ENCODE measurements around the gene CYB561D1.
"Not testable (repeated sequence)": the region's sequence is repeated elsewhere in the genome, so short reads cannot be mapped to it uniquely, and the experiment has no call there.

CYB561D1 gene, protein sequence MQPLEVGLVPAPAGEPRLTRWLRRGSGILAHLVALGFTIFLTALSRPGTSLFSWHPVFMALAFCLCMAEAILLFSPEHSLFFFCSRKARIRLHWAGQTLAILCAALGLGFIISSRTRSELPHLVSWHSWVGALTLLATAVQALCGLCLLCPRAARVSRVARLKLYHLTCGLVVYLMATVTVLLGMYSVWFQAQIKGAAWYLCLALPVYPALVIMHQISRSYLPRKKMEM

DNA sequence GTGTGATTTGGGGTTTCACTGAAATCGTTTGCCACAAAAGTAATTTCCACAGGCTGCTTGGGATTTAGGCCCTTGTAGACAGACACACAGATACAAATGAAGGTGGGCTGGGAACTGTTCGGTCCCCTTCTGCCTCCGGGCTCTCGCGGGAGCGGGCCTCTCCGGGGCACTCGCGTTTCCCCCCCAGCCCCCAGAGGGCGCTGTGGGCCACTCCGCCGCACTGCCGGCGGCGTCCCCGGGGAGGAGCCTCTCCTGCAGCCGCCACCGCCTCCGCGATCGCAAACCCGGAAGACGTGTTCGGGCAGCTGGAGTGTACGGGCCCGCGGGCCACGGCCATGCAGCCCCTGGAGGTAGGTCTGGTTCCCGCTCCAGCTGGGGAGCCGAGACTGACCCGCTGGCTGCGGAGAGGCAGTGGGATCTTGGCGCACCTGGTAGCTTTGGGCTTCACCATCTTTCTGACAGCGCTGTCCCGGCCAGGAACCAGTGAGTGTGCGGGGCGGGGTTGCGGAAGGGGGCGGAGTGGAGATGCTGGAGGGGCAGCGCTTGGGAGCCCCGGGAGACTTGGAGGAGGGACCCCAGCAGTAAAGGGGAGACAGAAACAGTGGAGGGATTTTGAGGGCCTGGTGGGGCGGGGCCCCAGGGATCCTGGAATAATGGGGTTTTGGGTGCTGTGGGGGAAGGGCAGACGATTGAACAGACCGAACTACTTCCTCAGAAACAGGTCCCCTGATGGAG, at the start of gene CYB561D1:
CYB561D1 (plus strand) TSS at position 290 of the 735 bp plus-strand sequence; CDS start at position 336, 46 bp downstream.
- peak; percentile 94 for DNase-seq (ENCODE audit: low spot score)

DNA sequence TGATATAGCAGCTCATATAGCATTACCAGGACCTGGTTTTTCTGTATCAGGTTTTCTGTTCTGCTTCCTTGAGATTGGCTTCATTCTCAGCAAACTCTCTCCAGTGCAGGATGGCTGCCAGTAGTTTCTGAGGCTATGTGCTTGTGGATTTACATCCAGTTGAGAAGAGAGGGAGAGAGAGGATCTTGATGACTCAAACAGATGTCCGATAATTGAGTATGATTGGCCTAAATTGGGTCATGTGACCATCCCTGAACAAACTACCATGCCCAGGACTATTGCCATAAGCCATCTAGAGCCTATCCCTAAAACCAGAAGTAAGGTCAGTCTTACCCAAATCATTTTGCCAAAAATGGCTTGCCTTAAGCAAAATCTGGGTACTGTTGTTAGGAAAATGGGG, 49.5 kb upstream of the CYB561D1 start:
- no peak for DNase-seq (ENCODE audit: low spot score)

DNA sequence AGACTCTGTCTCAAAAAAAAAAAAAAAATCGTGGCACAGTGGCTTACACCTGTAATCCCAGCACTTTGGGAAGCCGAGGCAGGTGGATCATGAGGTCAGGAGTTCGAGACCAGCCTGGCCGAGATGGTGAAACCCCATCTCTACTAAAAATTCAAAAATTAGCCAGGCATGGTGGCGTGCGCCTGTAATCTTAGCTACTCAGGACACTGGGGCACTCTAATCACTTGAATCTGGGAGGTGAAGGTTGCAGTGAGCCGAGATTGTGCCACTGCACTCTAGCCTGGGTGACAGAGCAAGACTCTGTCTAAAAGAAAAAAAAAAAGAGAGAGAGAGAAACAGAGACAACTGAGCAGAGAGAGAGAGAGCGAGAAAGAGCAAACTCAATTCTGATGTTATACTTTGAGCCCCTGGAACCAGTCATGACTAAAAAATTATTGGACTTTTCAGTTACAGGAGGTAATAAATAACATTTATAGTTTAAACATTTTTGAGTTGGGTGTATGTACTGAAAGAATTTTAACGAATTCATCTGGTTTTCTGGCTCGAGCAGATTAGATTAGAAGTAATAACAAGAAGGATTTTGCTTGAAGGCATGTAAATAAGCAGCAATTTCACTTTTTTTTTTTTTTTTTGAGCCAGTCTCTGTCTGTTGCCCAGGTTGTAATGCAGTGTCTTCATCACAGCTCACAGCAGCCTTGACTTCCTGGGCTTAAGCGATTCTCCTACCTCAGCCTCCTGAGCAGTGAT, 47.8 kb upstream of the CYB561D1 start:
- DNase-seq (ENCODE audit: low spot score): not testable (repeated sequence)

DNA sequence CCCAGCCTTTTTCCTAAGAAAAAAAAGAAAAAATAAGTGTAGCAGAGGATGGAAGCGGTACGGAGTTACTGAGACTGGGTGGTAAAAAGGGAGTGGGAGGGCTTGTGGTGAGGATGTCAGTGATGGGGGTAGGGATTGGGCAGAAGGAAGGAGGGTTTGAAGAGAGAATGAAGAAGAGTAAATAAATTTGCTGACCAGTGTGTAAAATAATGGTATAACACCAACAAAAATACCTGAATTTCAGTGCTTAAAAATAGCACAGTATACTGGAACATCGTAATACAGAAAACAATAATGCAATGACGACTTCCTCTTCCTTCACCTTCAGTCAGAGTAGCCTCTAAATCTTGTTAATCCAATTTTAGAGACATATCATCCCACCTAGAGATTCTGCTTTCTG, 46.4 kb upstream of the CYB561D1 start:
- no peak for DNase-seq (ENCODE audit: low spot score)

DNA sequence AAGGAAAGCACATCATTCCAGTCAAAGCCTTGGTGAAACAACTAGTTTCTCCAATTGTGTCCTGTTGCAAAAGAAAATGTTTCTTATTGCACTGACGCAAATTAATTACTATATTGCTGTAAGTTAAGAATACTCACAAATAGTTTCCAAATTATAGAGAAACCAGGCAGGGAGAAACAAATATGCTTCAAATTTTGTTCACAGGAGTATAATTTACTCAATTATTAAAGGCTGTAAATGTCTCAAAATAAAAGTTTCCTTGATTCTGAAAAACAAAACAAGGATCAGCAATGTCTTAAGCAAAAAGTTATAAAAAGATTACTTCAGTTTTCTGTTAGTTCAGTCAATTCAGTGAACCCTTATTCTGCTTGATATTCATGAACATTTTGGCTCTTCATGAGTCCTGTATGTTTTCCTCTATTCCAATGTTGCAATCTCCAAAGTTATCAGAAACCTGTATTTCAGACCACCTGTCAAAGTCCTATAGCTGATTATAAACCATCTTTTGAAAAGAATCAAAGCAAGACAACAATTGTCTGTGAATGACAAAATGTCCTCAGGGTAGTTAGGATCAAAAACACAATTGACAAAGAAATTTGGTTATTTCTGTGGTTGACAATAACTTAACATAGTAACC, 39.3 kb upstream of the CYB561D1 start:
- no peak for DNase-seq (ENCODE audit: low spot score)

DNA sequence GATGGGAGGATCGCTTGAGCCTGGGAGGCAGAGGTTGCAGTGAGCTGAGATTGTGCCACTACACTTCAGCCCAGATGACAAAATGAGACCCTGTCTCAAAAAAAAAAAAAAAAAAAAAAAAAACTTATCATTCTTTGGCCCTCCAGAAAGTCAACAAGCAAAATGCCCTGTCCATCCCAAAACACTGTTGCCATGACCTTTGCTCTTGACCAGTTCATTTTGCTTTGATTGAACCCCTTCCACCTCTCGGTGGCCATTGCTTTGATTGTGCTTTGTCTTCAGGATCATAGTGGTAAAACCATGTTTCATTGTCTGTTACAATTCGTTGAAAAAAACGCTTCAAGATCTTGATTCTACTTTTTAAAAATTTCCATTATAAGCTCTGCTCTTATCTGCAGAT, 36.1 kb upstream of the CYB561D1 start:
- no peak for DNase-seq (ENCODE audit: low spot score)

DNA sequence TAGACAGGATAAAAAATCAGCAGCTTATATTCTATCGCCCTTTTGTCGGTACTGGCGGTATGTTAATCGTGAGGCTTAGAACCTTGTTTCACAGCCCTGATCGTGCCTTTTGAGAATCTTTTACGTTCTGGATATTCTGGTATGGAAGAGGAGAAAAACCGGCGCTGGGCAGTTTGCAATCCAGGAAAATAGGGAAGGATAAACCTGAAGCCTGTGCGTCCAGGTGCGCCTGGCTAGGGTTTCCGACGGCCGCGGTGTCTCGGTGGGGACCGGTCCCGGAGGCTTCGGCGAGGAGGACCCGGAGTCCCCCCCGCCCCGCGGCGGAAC, 27.8 kb upstream of the CYB561D1 start:
- DNase-seq (ENCODE audit: low spot score): no peak

DNA sequence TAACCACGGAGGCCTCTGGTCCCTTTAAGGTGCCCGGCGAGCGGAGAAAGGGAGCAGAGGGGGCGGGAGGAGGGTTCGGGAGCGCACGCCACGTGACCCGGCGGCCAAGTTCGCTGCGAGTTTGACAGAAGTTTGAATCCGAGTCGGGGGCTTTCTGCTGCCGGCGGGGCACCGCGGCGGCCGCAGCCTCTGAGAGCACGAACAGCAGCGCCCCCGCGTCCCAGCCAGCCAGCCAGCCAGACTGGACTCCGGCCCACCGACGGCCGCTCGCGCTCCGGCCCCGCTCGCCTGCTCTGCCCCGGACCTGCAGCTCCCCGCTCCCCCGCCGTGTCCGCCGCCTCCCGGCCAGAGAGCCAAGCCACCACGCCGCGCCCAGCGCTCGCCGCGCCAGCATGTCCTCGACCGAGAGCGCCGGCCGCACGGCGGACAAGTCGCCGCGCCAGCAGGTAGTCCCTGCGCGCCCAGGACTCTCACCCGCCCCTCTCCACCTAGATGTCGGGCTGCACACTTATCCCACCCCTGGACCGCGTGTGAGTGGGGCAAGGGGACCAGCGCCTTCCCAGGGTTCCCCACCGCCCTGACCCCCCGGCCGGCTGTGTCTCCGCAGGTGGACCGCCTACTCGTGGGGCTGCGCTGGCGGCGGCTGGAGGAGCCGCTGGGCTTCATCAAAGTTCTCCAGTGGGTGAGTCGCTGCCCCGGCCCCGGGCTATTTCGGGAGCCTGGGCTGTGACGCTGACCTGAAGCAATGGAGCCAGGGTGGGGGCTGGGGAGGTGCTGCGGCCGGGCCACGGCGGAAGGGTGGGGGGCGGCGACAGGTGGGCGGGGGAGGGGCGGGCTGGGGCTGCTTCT, 27.2 kb upstream of the CYB561D1 start, which contains the start of gene SYPL2:
SYPL2 (plus strand) TSS at position 95 of the 849 bp plus-strand sequence; CDS start at position 393, 298 bp downstream.
- DNase-seq (ENCODE audit: low spot score): no peak

DNA sequence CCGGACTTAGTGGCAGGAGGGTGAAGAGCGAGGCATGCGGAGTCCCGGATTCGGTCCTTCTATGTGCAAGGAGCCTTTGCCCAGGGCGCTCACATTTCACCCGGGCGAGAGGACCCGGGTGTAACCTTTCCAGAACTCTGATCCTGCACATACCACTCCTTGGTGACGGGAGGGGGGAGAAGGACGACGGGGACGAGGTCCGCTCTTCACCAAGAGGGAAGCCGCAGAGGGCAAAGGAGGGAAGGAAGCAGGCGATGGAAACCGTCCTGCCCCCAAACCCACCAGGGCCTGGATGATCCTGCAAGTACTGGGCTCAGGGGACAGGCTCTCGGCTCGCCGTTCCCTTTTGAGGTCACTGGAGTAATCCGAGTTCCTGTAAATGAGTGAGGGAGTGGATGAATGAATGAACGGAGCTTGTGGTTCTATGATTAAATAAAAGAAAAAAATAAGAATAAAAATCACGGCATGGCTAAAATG, 26.6 kb upstream of the CYB561D1 start:
- no peak for DNase-seq (ENCODE audit: low spot score)

DNA sequence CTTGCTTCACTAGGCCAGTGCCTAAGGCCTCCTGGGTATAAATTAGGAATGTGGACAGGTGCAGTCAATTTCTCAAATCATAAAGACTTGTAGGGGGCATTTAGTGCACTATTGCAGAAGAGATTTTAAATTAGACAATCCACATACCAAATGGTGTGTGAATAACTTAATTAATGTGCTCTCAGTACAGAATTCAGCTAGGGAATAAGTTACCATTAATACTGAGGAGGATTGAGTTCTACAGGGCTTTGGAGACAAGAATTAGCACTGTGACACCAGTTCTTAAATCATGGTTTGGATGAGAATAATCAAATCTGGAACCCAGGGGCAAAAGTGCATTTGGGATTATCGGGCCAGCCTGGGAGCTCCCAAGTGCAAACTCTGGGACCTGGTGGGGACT, 25.8 kb upstream of the CYB561D1 start:
- no peak for DNase-seq (ENCODE audit: low spot score)

DNA sequence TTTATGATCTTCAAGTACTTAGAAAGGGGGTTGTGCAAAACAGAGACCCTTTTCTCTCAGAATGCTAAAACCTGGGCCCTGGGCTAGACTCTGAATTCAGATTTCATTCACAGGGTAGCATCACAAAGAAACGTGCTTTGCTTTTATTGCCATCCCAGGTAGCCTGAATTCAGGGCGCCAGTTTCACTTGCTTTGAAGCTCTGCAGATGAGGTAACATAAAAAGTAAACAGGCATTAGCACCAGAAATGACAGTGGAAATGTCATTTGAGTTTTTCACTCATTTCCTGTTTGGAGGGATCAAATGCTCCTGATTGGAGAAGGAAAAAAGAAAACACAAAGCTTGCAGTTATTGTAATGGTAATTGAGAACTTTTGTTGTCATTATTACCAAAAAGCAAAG, 25.0 kb upstream of the CYB561D1 start:
- no peak for DNase-seq (ENCODE audit: low spot score)

DNA sequence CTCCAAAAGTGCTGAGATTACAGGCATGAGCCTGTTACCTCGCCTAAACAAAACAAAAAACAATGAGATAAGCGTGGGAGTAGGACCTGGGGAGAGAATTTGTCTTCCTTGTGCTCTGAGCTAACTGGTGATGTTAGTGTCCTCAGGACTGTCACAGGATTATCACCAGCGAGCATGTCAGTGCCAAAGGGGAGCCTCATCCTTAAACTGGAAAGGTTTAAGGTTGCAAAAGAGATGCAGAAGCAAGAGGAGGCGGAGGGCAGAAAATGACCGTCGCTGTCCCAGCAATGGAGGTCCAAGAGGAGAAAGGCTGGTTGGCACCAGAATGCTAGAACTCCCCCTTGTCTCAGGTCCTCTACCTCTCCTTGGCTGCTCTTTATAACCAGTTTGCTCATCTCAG, 23.6 kb upstream of the CYB561D1 start:
- DNase-seq (ENCODE audit: low spot score): no peak

DNA sequence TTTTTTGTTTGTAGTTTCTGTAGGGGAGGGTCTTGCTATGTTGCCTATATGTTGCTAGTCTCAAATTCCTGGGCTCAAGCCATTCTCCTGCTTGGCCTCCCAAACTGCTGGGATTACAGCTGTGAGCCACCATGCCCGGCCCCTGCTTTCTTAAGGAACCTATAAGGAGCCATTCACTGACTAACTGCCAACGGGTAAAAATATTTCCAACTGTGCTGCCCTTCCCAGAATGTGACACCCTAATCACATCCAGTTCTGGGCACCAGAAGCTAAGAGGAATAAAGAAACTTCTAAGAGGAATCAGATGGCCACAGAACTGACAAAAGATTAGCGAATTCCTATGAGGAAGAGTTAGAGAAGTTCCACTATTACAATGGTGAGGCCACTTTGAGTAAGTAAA, 21.1 kb upstream of the CYB561D1 start:
- no peak for DNase-seq (ENCODE audit: low spot score)

DNA sequence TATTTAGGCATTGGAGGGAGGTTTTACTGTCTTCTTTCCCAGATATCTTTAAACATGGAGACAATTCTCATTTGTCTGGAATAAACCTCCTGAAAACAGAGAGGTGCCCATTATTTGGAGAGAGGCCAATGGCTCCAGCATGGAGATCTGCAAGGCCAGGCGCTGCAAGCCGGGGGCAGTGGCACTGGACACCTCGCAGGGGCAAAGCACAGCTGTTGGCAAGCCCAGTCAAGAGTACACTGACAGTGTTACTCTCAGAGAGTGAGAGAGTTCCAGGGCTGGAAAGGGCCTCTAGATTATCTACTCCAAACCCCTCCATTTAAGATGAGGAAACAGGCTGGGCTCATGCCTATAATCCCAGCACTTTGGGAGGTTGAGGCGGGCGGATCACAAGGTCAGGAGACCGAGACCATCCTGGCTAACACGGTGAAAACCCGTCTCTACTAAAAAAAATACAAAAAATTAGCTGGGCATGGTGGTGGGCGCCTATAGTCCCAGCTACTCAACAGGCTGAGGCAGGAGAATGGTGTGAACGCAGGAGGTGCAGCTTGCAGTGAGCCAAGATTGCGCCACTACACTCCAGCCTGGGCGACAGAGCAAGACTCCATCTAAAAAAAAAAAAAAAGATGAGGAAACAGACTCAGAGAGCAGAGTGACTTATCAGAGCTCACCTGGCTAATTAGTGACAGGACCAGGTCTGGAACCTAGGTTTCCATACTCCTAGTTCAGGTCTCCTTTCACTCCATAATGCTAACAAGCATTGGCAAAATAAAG, 20.4 kb upstream of the CYB561D1 start:
- DNase-seq (ENCODE audit: low spot score): not testable (repeated sequence)

DNA sequence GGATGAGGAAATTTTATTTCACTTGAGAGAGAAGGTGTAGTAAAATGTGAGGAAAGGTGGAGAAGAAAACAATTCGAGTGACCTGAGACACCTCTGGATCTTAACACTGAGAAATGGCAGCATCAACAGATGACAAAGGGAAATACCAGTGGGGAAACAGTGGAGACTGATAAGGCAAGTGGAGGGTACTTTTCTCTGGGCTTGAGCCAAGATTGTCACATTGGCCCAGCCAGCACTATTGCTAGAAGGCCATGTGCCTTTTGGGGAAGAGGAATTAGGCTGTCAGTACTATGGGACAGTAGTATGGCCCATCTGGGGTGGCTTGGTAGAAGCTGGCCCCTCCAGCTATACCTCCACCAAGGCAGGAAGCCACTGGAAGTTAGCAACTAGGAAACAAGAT, 19.2 kb upstream of the CYB561D1 start:
- DNase-seq (ENCODE audit: low spot score): peak; percentile 9

DNA sequence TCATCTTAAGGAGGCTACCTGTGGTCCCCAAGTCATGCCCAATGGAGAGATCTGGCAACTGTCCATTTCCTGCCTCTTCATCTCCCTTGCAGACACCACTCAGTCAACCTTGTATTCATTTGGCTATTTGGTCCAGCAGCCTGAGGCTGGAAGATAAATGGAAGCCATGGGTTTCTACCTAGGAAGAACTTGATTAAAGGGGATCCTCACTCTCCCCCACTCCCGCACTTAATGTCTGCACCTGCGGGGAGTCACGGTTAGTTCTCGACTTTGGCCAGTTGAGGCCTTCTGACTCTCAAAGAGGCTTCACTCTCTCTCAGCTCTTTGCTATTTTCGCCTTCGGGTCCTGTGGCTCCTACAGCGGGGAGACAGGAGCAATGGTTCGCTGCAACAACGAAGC, 18.6 kb upstream of the CYB561D1 start:
- DNase-seq (ENCODE audit: low spot score): peak; percentile 26

DNA sequence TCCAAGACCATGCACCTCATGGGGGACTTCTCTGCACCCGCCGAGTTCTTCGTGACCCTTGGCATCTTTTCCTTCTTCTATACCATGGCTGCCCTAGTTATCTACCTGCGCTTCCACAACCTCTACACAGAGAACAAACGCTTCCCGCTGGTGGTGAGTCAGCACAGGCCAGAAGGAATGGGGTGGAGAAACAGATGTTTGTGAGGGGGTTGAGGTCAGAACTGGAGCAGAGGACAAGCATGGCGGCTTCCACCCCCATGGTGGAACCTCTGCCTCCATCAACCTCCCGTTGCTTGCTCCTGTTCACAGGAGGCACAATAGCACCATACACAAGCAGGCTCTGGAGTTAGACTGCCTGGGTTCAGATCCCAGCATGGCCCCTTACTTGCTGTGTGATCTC, 17.1 kb upstream of the CYB561D1 start:
- DNase-seq (ENCODE audit: low spot score): peak; percentile 38

DNA sequence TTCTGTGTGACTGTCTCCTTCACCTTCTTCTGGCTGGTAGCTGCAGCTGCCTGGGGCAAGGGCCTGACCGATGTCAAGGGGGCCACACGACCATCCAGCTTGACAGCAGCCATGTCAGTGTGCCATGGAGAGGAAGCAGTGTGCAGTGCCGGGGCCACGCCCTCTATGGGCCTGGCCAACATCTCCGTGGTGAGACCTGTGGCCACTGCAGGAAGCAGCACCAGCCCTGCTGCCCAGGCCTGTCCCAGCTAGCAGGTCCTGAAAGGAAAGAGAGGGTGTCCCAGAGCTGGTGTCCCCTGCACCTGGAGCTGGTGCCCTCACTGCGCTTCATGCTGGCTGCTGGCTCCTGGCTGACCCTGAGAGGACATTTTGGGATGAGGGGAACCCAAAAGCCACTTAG, 16.1 kb upstream of the CYB561D1 start:
- DNase-seq (ENCODE audit: low spot score): peak; percentile 37

DNA sequence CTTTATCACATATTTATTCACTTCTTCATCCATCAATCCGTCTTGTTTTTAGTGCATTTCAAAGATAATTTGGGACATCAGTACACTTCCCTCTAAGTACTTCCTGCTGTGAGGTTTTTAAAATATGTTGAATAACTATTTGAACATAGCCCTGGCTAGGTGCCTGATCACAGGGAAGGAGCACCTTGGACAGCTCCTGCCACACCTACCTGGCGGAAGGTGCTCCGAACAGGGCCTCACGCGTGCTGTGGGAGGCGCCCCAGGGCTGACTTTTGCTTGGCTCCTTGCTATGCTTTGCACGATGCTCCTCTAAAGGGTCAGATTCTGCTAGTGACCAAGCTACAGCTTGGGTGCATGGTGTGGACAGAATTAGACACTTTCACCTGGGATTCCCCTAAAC, 15.1 kb upstream of the CYB561D1 start:
- DNase-seq (ENCODE audit: low spot score): peak; percentile 40

DNA sequence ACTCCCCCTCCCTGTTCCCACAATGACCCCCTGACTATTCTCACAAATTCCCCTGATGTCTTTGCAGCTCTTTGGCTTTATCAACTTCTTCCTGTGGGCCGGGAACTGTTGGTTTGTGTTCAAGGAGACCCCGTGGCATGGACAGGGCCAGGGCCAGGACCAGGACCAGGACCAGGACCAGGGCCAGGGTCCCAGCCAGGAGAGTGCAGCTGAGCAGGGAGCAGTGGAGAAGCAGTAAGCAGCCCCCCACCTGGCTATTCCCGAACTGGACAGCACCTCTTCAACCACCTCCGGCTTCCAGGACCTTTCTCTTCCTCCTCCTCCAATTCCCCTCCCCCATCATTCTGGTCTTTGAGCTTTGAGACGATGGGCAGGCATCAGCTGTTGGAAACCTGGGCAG, 14.6 kb upstream of the CYB561D1 start:
- peak; percentile 42 for DNase-seq (ENCODE audit: low spot score)

DNA sequence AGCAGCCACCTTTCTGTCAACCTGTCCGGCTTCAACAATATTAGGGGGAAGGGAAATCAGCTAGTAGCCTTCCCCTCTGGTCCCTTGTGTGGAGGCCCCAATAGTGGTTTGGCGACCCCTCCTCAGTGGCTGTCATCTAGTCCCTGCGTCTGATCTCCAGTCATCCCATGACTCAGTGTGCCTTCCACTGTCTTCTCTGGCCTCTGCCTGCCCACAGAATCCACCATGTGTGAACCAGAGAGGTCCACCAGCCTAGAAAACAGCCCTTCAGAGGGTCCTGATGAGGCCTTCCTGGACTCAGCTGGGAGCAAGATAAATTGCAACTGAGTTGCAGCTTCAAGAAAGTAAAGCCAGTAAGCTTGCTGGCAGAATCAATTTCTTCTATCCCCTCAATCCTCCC, 14.0 kb upstream of the CYB561D1 start:
- peak; percentile 25 for DNase-seq (ENCODE audit: low spot score)

Data from left forelimb (tissue), 1 donor.